Measurements from ENCODE around the gene TMEM248. TPM values are rescaled to one million over a fixed set of nuclear protein-coding genes. Genes with fewer than 3 reads are reported as not detected.

Gene TMEM248
- total and polyA plus RNA-seq, 2 of the 13 experiments (the other 11 are each of a cell fraction or from before 2014, with no cell fraction given) = 54.3 to 109 TPM

- no peak; the same call in 1 of the 2 replicates for TF ChIP-seq ADNP (CRISPR knock-in tag; IDR thresholded peaks at IDR 0.05)
- peak; percentile 78; the same call in 1 of the 2 replicates for TF ChIP-seq ZNF790 (CRISPR knock-in tag; IDR thresholded peaks at IDR 0.05; ENCODE audit: borderline replicate concordance)
- TF ChIP-seq ZNF207 (IDR thresholded peaks at IDR 0.05; ENCODE audit: borderline replicate concordance) = 0 out of 2 replicates have a peak, but pooled peaks have one; percentile 64
- peak; percentile 100 for TF ChIP-seq NR2C2 (CRISPR knock-in tag; IDR thresholded peaks at IDR 0.05; ENCODE audit: borderline replicate concordance)
- peak; percentile 89 for TF ChIP-seq NRL (CRISPR knock-in tag; IDR thresholded peaks at IDR 0.05; ENCODE audit: borderline replicate concordance)
- TF ChIP-seq TP53 (CRISPR knock-in tag; conservative IDR thresholded peaks at IDR 0.05) = no peak
- TF ChIP-seq ZGPAT (CRISPR knock-in tag; IDR thresholded peaks at IDR 0.05) = peak; percentile 85
- no peak for TF ChIP-seq ZBTB8A (CRISPR knock-in tag; IDR thresholded peaks at IDR 0.05; ENCODE audit: borderline replicate concordance, low read depth)
- peak; percentile 81 for TF ChIP-seq POLR2G (IDR thresholded peaks at IDR 0.05; ENCODE audit: low read depth, low read length)
- no peak for TF ChIP-seq ZNF235 (CRISPR knock-in tag; IDR thresholded peaks at IDR 0.05; ENCODE audit: borderline replicate concordance)
- no peak; the same call in 1 of the 2 replicates for TF ChIP-seq DZIP1 (CRISPR knock-in tag; IDR thresholded peaks at IDR 0.05)
- TF ChIP-seq ZNF468 (CRISPR knock-in tag; IDR thresholded peaks at IDR 0.05) = peak; percentile 97; the same call in 1 of the 2 replicates
- no peak for TF ChIP-seq ZEB1 (IDR thresholded peaks at IDR 0.05; ENCODE audit: insufficient replicate concordance, low read depth)
- TF ChIP-seq POGZ (CRISPR knock-in tag; IDR thresholded peaks at IDR 0.05) = peak; percentile 95
- 0 out of 2 replicates have a peak, but pooled peaks have one; percentile 19 for TF ChIP-seq ZNF264 (CRISPR knock-in tag; IDR thresholded peaks at IDR 0.05)
- 0 out of 2 replicates have a peak, but pooled peaks have one; percentile 41 for TF ChIP-seq ELK4 (CRISPR knock-in tag; IDR thresholded peaks at IDR 0.05; ENCODE audit: borderline replicate concordance)
- peak; percentile 54; the same call in 1 of the 2 replicates for TF ChIP-seq MEIS2 (CRISPR knock-in tag; IDR thresholded peaks at IDR 0.05)
- no peak for TF ChIP-seq ATF3 (CRISPR knock-in tag; IDR thresholded peaks at IDR 0.05)
- peak; percentile 91; the same call in 1 of the 2 replicates for TF ChIP-seq ZZZ3 (CRISPR knock-in tag; IDR thresholded peaks at IDR 0.05; ENCODE audit: borderline replicate concordance)
- no peak for TF ChIP-seq NCOA1 (CRISPR knock-in tag; IDR thresholded peaks at IDR 0.05)
- TF ChIP-seq ZNF124 (CRISPR knock-in tag; IDR thresholded peaks at IDR 0.05) = 0 out of 2 replicates have a peak, but pooled peaks have one; percentile 36
- peak; percentile 99 for TF ChIP-seq TARDBP (CRISPR knock-in tag; IDR thresholded peaks at IDR 0.05)
- TF ChIP-seq SP5 (CRISPR knock-in tag; IDR thresholded peaks at IDR 0.05; ENCODE audit: borderline replicate concordance, low read depth) = 0 out of 2 replicates have a peak, but pooled peaks have one; percentile 8
- no peak for TF ChIP-seq TAF15 (IDR thresholded peaks at IDR 0.05; ENCODE audit: low read depth, low read length, poor library complexity, severe bottlenecking)
- peak; percentile 88 for TF ChIP-seq ZNF501 (CRISPR knock-in tag; IDR thresholded peaks at IDR 0.05)
Observed at GRCh38 chr7:66920769-66921395, at the start of gene TMEM248 (continued).
